Neural progenitor cell (in vitro differentiated cells): Measurements from ENCODE around the gene GLIS1.

Experiments
- CTCF ChIP-seq: fragments of 200-600 bp; sonication (generic); IDR thresholded peaks from 2 replicates; pipeline ENCODE4 v1.5.1; 2017; ENCODE audit warnings: antibody characterized with exemption, mild to moderate bottlenecking
- EZH2 ChIP-seq: fragments of 200-600 bp; sonication (generic); IDR thresholded peaks from 2 replicates; pipeline ENCODE4 v1.6.1; 2017; ENCODE audit warnings: antibody characterized with exemption, mild to moderate bottlenecking, moderate library complexity

- TF ChIP-seq CTCF: no peak
- TF ChIP-seq EZH2: no peak
Observed at GRCh38 chr1:53684741-53685140, 54.2 kb downstream of the GLIS1 start.
